ENCODE measurements around the gene MILR1.

MILR1 gene

GRCh38 chr17:64448665-64449512 is at the start of gene MILR1:
Gene MILR1, plus strand, starts transcription at chr17:64449115. Its CDS starts 54 bp downstream, at chr17:64449169.
- in situ Hi-C loops (cut with HindIII; ENCODE audit: low pct_ligation_motif_present, low sequenced_read_pairs) = no loop called here
- H3K4me3 ChIP-seq (ENCODE audit: low read depth, low read length) = peak within 1 kb of the TSS; percentile 13
- DNase-seq = peak; percentile 77
- no peaks in the 10 kb centered on the region for H3K27me3 ChIP-seq (replicated peaks)
- peak within 1 kb of the TSS; percentile 81 for H3K27ac ChIP-seq
- no peak for TF ChIP-seq CTCF (IDR thresholded peaks at IDR 0.05; ENCODE audit: low read depth, low read length, missing control alignments)
- H3K36me3 ChIP-seq (replicated peaks) = no peaks in the 10 kb centered on the region

GRCh38 chr17:64399767-64400156 is 49.2 kb upstream of the MILR1 start:
- no peak for TF ChIP-seq CTCF (IDR thresholded peaks at IDR 0.05; ENCODE audit: low read depth, low read length, missing control alignments)
- Histone ChIP-seq H3K27ac (no peak overlapping the region), H3K27me3 (replicated peaks) (no peaks in the 10 kb centered on the region), H3K36me3 (replicated peaks) (no peaks in the 10 kb centered on the region), H3K4me3 (ENCODE audit: low read depth, low read length) (no peak overlapping the region)
- in situ Hi-C loops (cut with HindIII; ENCODE audit: low pct_ligation_motif_present, low sequenced_read_pairs) = loop anchor here (10.0 kb wide), 1 partner anchor 95 kb away; no protein-coding TSS in a partner anchor
- no peak for DNase-seq

GRCh38 chr17:64400642-64401041 is 48.3 kb upstream of the MILR1 start:
- in situ Hi-C loops (cut with HindIII; ENCODE audit: low pct_ligation_motif_present, low sequenced_read_pairs) = no loop called here
- no peaks in the 10 kb centered on the region for H3K27me3 ChIP-seq (replicated peaks)
- no peak for TF ChIP-seq CTCF (IDR thresholded peaks at IDR 0.05; ENCODE audit: low read depth, low read length, missing control alignments)
- DNase-seq = no peak
- H3K36me3 ChIP-seq (replicated peaks) = no peaks in the 10 kb centered on the region
- no peak overlapping the region for H3K4me3 ChIP-seq (ENCODE audit: low read depth, low read length)
- H3K27ac ChIP-seq = no peak overlapping the region

- Histone ChIP-seq H3K27ac (no peak overlapping the region), H3K27me3 (replicated peaks) (no peaks in the 10 kb centered on the region), H3K4me3 (ENCODE audit: low read depth, low read length) (no peak overlapping the region), H3K36me3 (replicated peaks) (no peaks in the 10 kb centered on the region)
- in situ Hi-C loops (cut with HindIII; ENCODE audit: low pct_ligation_motif_present, low sequenced_read_pairs) = no loop called here
- no peak for DNase-seq
- no peak for TF ChIP-seq CTCF (IDR thresholded peaks at IDR 0.05; ENCODE audit: low read depth, low read length, missing control alignments)
These were observed 47.6 kb upstream of the MILR1 start for GRCh38 chr17:64401244-64401860.

GRCh38 chr17:64401941-64402340 is 47.0 kb upstream of the MILR1 start:
- no peak for TF ChIP-seq CTCF (IDR thresholded peaks at IDR 0.05; ENCODE audit: low read depth, low read length, missing control alignments)
- no peak for DNase-seq
- Histone ChIP-seq H3K36me3 (replicated peaks) (no peaks in the 10 kb centered on the region), H3K27me3 (replicated peaks) (no peaks in the 10 kb centered on the region), H3K4me3 (ENCODE audit: low read depth, low read length) (no peak overlapping the region), H3K27ac (no peak overlapping the region)
- in situ Hi-C loops (cut with HindIII; ENCODE audit: low pct_ligation_motif_present, low sequenced_read_pairs) = no loop called here
